ENCODE results near the gene TMEM218.

DNA sequence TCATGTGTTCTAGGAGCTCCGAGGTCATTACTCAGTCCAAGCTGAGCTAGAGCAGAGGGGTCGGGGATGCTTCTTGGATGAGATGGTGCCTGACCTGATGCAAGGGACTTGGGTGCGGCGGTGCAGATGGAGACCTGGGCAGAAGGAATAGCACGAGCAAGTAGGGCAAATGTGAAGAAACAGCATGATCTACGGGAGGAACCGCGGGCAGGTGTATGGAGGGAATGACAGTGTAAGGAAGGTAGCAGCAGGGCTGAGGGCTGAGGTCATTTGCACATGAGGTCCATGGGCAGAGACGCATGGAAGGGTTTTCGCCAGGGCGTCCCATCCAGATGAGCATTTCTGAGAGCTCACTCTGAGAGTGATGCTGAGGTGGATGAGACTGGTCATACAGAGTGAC is 33.4 kb downstream of the TMEM218 start:
- TF ChIP-seq, protein P1, sequence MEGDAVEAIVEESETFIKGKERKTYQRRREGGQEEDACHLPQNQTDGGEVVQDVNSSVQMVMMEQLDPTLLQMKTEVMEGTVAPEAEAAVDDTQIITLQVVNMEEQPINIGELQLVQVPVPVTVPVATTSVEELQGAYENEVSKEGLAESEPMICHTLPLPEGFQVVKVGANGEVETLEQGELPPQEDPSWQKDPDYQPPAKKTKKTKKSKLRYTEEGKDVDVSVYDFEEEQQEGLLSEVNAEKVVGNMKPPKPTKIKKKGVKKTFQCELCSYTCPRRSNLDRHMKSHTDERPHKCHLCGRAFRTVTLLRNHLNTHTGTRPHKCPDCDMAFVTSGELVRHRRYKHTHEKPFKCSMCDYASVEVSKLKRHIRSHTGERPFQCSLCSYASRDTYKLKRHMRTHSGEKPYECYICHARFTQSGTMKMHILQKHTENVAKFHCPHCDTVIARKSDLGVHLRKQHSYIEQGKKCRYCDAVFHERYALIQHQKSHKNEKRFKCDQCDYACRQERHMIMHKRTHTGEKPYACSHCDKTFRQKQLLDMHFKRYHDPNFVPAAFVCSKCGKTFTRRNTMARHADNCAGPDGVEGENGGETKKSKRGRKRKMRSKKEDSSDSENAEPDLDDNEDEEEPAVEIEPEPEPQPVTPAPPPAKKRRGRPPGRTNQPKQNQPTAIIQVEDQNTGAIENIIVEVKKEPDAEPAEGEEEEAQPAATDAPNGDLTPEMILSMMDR (IDR thresholded peaks at IDR 0.05; ENCODE audit: borderline replicate concordance, extremely low read depth, low read length, poor library complexity, severe bottlenecking) = no peak
- no peak for TF ChIP-seq EZH2 (IDR thresholded peaks at IDR 0.05; ENCODE audit: borderline replicate concordance, low read depth, low read length, severe bottlenecking)
